Hepatocyte (in vitro differentiated cells): Measurements from ENCODE around the gene ADRM1. TPM values are rescaled to one million over a fixed set of nuclear protein-coding genes. Genes with fewer than 3 reads are reported as not detected.

Experiments used
- DNase-seq: peaks from one replicate; pipeline ENCODE4 v3.0.0-alpha.2; 2016; ENCODE audit warnings: low spot score
- H2AFZ ChIP-seq: fragments of 200-600 bp; sonication (generic); 2 replicates; pipeline ENCODE4 v1.6.0; 2016; ENCODE audit warnings: antibody characterized with exemption, mild to moderate bottlenecking
- H3K27ac ChIP-seq: fragments of 200-600 bp; sonication (generic); 2 replicates; pipeline ENCODE4 v1.5.1; 2016; ENCODE audit warnings: mild to moderate bottlenecking
- H3K27me3 ChIP-seq: fragments of 200-600 bp; sonication (generic); 2 replicates; pipeline ENCODE4 v1.6.1; 2016
- H3K36me3 ChIP-seq: fragments of 200-600 bp; sonication (generic); replicated peaks from 2 replicates; pipeline ENCODE4 v1.5.1; 2016; ENCODE audit warnings: low read depth; ENCODE audit not compliant: insufficient read depth
- H3K4me1 ChIP-seq: fragments of 200-600 bp; sonication (generic); 2 replicates; pipeline ENCODE4 v1.5.1; 2016; ENCODE audit warnings: mild to moderate bottlenecking, moderate library complexity; ENCODE audit not compliant: insufficient read depth
- H3K4me2 ChIP-seq: fragments of 200-600 bp; sonication (generic); 2 replicates; pipeline ENCODE4 v1.6.0; 2016
- H3K4me3 ChIP-seq: fragments of 200-600 bp; sonication (generic); 2 replicates; pipeline ENCODE4 v1.5.1; 2016; ENCODE audit warnings: mild to moderate bottlenecking
- H3K79me2 ChIP-seq: fragments of 200-600 bp; sonication (generic); 2 replicates; pipeline ENCODE4 v1.6.0; 2017; ENCODE audit warnings: mild to moderate bottlenecking
- H3K9me2 ChIP-seq: fragments of 200-600 bp; sonication (generic); replicated peaks from 2 replicates; pipeline ENCODE4 v1.6.0; 2017; ENCODE audit warnings: mild to moderate bottlenecking; ENCODE audit not compliant: insufficient read depth
- H3K9me3 ChIP-seq: fragments of 200-600 bp; sonication (generic); 2 replicates; pipeline ENCODE4 v1.5.1; 2016; ENCODE audit warnings: low read depth, mild to moderate bottlenecking
- H4K20me1 ChIP-seq: fragments of 200-600 bp; sonication (generic); 2 replicates; pipeline ENCODE4 v1.6.0; 2016; ENCODE audit warnings: mild to moderate bottlenecking; ENCODE audit not compliant: insufficient read depth, poor library complexity, severe bottlenecking
- EZH2 ChIP-seq: fragments of 200-600 bp; sonication (generic); IDR thresholded peaks from 2 replicates; pipeline ENCODE4 v1.6.1; 2016; ENCODE audit warnings: antibody characterized with exemption, mild to moderate bottlenecking, borderline replicate concordance
- EZH2phosphoT487 ChIP-seq: fragments of 200-600 bp; sonication (generic); IDR thresholded peaks from one replicate; pipeline ENCODE4 v1.6.1; 2018; ENCODE audit warnings: antibody characterized with exemption, mild to moderate bottlenecking, low read depth, moderate library complexity; ENCODE audit not compliant: unreplicated experiment, severe bottlenecking
- WGBS: methylation state at CpG from one replicate; pipeline ENCODE4 v1.1.6; 2016; ENCODE audit warnings: low lambda C conversion rate; ENCODE audit errors: missing lambda C conversion rate; 5-methylcytosine and 5-hydroxymethylcytosine counted together
- polyA plus RNA-seq: library from polyadenylated mRNA; unstranded; fragments of >200 nt; fragmentation: Nextera tagmentation; extraction: Ambion mirVana; gene quantifications from 2 replicates; pipeline ENCODE4 v1.2.1, GENCODE V29; 2016
- total RNA-seq: library from RNA; depleted of rRNA; stranded (reverse); fragments of >200 nt; gene quantifications from 2 replicates; pipeline ENCODE4 v1.2.3, GENCODE V29; 2014
- TF ChIP-seq, protein P1 (sequence below): fragments of 200-600 bp; sonication (generic); IDR thresholded peaks from 2 replicates; pipeline ENCODE4 v1.5.1; 2016; ENCODE audit warnings: antibody characterized with exemption, mild to moderate bottlenecking; ENCODE audit not compliant: poor library complexity

The ADRM1 gene
- total and polyA plus RNA-seq, 2 experiments from 2014 or later = 103 to 144 TPM

DNA sequence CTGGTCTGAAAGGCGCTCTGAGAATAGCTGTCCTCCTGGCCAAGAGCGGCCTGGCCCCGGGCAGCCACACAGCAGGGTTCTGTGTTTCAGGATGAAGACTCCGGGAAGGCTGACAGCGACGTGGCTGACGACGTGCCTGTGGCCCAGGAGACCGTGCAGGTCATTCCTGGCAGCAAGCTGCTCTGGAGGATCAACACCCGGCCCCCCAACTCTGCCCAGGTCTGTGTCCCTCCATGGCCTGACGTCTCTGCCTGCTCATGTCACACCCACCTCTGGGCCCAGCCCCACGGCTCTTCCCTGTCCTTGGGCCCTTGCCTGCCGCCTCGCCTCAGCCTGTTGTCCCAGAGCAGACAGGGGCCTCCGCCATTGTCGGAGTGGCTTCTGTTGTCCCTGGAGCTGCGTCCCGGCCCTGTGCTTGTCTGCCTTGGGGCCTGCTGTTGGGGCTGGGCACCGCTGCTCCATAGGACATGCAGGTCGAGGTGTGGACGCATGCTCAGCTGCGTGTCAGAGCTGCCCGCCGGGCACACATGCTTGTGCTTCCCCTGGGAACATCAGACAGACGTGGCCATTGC is 16.2 kb upstream of the ADRM1 start:
- no peak overlapping the region for H3K27ac ChIP-seq
- no peaks in the 10 kb centered on the region for H3K4me1 ChIP-seq
- no peak for DNase-seq
- H3K36me3 ChIP-seq = no peaks in the 10 kb centered on the region
- H3K27me3 ChIP-seq = no peaks in the 10 kb centered on the region
- H3K4me2 ChIP-seq = no peak overlapping the region
- H2AFZ ChIP-seq = no peak overlapping the region
- no peaks in the 10 kb centered on the region for H3K79me2 ChIP-seq
- no peaks in the 10 kb centered on the region for H4K20me1 ChIP-seq
- H3K9me3 ChIP-seq = no peaks in the 10 kb centered on the region
- no peak overlapping the region for H3K4me3 ChIP-seq
- no peaks in the 10 kb centered on the region for H3K9me2 ChIP-seq
- WGBS = 95% methylated on average over 25 of the region's 25 CpGs
- TF ChIP-seq, protein P1, sequence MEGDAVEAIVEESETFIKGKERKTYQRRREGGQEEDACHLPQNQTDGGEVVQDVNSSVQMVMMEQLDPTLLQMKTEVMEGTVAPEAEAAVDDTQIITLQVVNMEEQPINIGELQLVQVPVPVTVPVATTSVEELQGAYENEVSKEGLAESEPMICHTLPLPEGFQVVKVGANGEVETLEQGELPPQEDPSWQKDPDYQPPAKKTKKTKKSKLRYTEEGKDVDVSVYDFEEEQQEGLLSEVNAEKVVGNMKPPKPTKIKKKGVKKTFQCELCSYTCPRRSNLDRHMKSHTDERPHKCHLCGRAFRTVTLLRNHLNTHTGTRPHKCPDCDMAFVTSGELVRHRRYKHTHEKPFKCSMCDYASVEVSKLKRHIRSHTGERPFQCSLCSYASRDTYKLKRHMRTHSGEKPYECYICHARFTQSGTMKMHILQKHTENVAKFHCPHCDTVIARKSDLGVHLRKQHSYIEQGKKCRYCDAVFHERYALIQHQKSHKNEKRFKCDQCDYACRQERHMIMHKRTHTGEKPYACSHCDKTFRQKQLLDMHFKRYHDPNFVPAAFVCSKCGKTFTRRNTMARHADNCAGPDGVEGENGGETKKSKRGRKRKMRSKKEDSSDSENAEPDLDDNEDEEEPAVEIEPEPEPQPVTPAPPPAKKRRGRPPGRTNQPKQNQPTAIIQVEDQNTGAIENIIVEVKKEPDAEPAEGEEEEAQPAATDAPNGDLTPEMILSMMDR = no peak
- TF ChIP-seq EZH2 (no peak), EZH2phosphoT487 (no peak)

DNA sequence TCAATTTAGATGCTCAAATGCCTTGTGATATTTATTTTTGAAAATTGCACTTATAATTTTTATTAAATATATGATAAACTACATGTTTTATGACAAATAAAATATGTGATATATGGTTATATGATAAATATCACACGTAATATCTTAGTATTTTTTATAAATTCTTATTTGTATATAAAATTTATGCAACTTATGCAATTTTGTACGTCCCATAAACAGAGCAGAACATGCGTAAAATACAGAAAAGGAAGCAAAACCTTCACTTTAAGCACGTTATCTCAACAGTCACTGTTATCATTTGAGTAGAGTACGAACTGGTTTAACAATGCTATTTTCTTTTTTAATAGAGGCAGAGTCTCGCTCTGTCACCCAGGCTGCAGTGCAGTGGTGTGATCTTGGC is 15.7 kb upstream of the ADRM1 start:
- no peak overlapping the region for H2AFZ ChIP-seq
- H3K27ac ChIP-seq = no peak overlapping the region
- H3K4me1 ChIP-seq = no peaks in the 10 kb centered on the region
- WGBS = 88% methylated on average over 6 of the region's 6 CpGs
- no peaks in the 10 kb centered on the region for H3K27me3 ChIP-seq
- H4K20me1 ChIP-seq = no peaks in the 10 kb centered on the region
- H3K36me3 ChIP-seq = no peaks in the 10 kb centered on the region
- H3K4me3 ChIP-seq = no peak overlapping the region
- H3K79me2 ChIP-seq = no peaks in the 10 kb centered on the region
- H3K9me2 ChIP-seq = no peaks in the 10 kb centered on the region
- no peaks in the 10 kb centered on the region for H3K9me3 ChIP-seq
- TF ChIP-seq, protein P1 = no peak
- no peak for TF ChIP-seq EZH2phosphoT487
- no peak for TF ChIP-seq EZH2
- DNase-seq = no peak
- H3K4me2 ChIP-seq = no peak overlapping the region

DNA sequence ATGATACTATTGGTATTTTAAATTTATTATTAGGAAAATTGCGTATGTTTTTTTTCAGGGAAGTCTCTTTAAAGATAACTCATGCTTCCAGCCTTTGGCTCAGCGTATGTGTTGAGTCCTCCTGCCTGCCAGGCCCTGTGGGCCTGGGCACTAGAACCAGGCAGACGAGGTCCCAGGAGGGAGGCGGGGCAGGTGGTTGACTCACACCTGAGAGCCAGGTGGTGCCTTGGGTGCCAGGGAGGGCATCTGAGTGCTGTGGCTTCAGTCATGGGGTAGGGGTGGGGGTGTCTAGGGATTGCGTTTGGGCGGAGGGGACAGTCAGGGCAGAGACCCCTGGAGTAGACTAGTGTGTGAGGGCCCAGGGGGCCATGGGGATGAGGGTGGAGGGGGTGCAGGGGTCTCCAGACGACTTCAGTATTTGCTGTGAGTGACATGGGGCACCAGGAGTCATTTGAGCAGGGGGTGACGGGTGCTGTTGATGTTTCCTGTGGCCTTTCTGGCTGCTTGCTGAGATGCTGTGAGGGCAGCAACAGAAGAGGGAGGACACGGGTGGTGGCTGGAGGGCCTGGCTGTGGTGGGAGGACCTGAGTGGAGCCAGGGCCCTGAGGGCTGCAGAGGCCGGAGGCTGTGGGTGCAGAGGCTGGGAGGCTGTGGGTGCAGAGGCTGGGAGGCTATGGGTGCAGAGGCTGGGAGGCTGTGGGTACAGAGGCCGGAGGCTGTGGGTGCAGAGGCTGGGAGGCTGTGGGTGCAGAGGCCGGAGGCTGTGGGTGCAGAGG is 14.8 kb upstream of the ADRM1 start:
- H3K79me2 ChIP-seq = no peaks in the 10 kb centered on the region
- no peaks in the 10 kb centered on the region for H3K4me1 ChIP-seq
- H3K4me3 ChIP-seq = no peak overlapping the region
- H3K4me2 ChIP-seq = no peak overlapping the region
- no peaks in the 10 kb centered on the region for H3K27me3 ChIP-seq
- no peaks in the 10 kb centered on the region for H4K20me1 ChIP-seq
- H3K9me3 ChIP-seq = no peaks in the 10 kb centered on the region
- TF ChIP-seq EZH2phosphoT487 (no peak), EZH2 (no peak)
- TF ChIP-seq, protein P1 = no peak
- no peaks in the 10 kb centered on the region for H3K36me3 ChIP-seq
- WGBS = 96% methylated on average over 9 of the region's 12 CpGs
- no peak overlapping the region for H3K27ac ChIP-seq
- no peaks in the 10 kb centered on the region for H3K9me2 ChIP-seq
- no peak for DNase-seq
- H2AFZ ChIP-seq = no peak overlapping the region
